ENCODE measurements around the gene NEDD9. TPM values are rescaled to one million over a fixed set of nuclear protein-coding genes. Genes with fewer than 3 reads are reported as not detected.

NEDD9 gene
- polyA plus RNA-seq, 3 donors: 18.2 to 35.9 (median 33.0) TPM

DNA sequence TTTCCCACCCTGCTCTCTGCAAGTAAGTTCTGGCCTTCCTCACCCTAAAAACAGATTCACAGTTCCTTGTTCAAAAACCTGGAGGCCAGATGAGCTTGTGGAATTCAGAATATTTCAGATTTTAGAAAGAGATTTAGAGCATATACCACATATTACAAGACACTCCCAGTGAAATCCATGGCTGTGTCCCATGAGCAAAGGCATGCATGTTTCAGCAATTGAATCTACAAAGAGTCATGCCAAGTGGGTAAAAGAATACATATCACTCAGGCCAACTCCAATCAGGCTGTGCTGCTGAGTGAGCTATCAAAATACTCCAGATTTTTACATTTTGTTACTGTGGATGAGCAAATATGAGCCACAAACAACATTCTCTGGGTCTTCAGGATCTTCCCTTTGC, 10.2 kb upstream of the NEDD9 start:
- Mint-ChIP-seq H3K36me3 (peaks cover 41 to 51% of the 10 kb centered on the region in 2 donors), H3K4me1 (no peaks in the 10 kb centered on the region)

DNA sequence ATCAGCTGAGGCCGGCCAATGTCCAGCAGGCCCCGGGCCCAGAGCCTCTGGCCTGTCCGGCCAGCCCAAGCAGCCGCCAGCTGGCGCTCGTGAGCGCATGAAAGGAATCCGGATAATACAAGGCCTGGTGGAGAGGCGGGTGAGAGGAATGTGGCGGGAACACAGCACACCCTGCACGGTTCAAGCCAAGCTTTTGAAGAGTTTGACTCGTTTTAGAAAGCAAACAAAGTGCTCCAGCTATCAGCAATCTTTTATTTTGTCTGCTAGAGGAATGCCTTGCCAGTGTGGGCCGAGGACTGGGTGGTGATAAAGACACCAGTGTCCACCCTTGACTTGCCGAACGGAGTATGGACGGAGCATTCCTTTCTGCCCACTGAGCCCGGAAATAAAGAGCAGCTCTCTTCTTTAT, 9.3 kb upstream of the NEDD9 start:
- intact Hi-C loops (cut with micrococcal nuclease): loop anchor here in 1 of 2 donors (10.0 kb wide), 1 partner anchor 53 kb away; no protein-coding TSS in a partner anchor
- over 99% methylated on average over 17 of the region's 17 CpGs for WGBS (ENCODE audit: insufficient coverage)
- H4K20me1 ChIP-seq (ENCODE audit: insufficient read depth, low read length): peaks cover 6% of the 10 kb centered on the region
- Mint-ChIP-seq H3K36me3 (peaks cover 36 to 50% of the 10 kb centered on the region in 2 donors), H3K4me1 (peaks cover 5% of the 10 kb centered on the region), H3K27me3 (ENCODE audit: low read depth in 3 of 3) (peaks cover 0 to 2% (median under 1%) of the 10 kb centered on the region in 3 donors), H3K9me3 (peaks cover 0 to 2% (median 0%) of the 10 kb centered on the region in 7 donors), H3K4me3 (no peak overlapping the region), H3K27ac (no peak overlapping the region)
- no peak overlapping the region for H3K4me2 ChIP-seq (replicated peaks; ENCODE audit: extremely low read depth, low read length, poor library complexity, severe bottlenecking)
- peaks cover 3 to 18% of the 10 kb centered on the region in 2 donors for H3K36me3 ChIP-seq (replicated peaks in 1 of 2; ENCODE audit: control insufficient read depth in 1 of 2, insufficient read depth in 2 of 2, low read length in 2 of 2)
- H3K4me3 ChIP-seq (replicated peaks in 1 of 3; ENCODE audit: low read depth in 2 of 3, low read length in 3 of 3): no peak overlapping the region
- H3K4me1 ChIP-seq (ENCODE audit: control insufficient read depth in 1 of 2, insufficient read depth in 2 of 2, low read length in 2 of 2): peaks cover 2 to 5% of the 10 kb centered on the region in 2 donors
- H3K9ac ChIP-seq (ENCODE audit: insufficient read depth, low read length, poor library complexity, severe bottlenecking): no peak overlapping the region
- no peaks in the 10 kb centered on the region for H3K79me2 ChIP-seq (ENCODE audit: insufficient read depth, low read length)
- TF ChIP-seq, protein P1, sequence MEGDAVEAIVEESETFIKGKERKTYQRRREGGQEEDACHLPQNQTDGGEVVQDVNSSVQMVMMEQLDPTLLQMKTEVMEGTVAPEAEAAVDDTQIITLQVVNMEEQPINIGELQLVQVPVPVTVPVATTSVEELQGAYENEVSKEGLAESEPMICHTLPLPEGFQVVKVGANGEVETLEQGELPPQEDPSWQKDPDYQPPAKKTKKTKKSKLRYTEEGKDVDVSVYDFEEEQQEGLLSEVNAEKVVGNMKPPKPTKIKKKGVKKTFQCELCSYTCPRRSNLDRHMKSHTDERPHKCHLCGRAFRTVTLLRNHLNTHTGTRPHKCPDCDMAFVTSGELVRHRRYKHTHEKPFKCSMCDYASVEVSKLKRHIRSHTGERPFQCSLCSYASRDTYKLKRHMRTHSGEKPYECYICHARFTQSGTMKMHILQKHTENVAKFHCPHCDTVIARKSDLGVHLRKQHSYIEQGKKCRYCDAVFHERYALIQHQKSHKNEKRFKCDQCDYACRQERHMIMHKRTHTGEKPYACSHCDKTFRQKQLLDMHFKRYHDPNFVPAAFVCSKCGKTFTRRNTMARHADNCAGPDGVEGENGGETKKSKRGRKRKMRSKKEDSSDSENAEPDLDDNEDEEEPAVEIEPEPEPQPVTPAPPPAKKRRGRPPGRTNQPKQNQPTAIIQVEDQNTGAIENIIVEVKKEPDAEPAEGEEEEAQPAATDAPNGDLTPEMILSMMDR (IDR thresholded peaks at IDR 0.05): no peak
- H3K27ac ChIP-seq (ENCODE audit: low read depth in 1 of 2, low read length in 2 of 2): no peak overlapping the region
- H2AFZ ChIP-seq (ENCODE audit: insufficient read depth, low read depth, low read length, poor library complexity, severe bottlenecking): no peak overlapping the region
- no peak for DNase-seq
- H3K27me3 ChIP-seq (ENCODE audit: control insufficient read depth in 2 of 2, insufficient read depth in 2 of 2, low read length in 2 of 2): no peaks in the 10 kb centered on the region
- H3K9me3 ChIP-seq (replicated peaks in 1 of 2; ENCODE audit: control insufficient read depth in 1 of 2, insufficient read depth in 1 of 2, low read length in 2 of 2): no peaks in the 10 kb centered on the region

More for the DNA sequence above, 10.2 kb upstream of the NEDD9 start:
- TF ChIP-seq, protein P1 (IDR thresholded peaks at IDR 0.05): no peak
- peaks cover 0 to 2% (median 0%) of the 10 kb centered on the region in 3 donors for H3K27me3 Mint-ChIP-seq (ENCODE audit: low read depth in 3 of 3)
- H3K4me3 Mint-ChIP-seq: no peak overlapping the region
- peaks cover 0 to 2% (median 0%) of the 10 kb centered on the region in 7 donors for H3K9me3 Mint-ChIP-seq
- Histone ChIP-seq H3K36me3 (replicated peaks in 1 of 2; ENCODE audit: control insufficient read depth in 1 of 2, insufficient read depth in 2 of 2, low read length in 2 of 2) (peaks cover 3 to 25% of the 10 kb centered on the region in 2 donors), H4K20me1 (ENCODE audit: insufficient read depth, low read length) (peaks cover 6% of the 10 kb centered on the region), H3K9me3 (replicated peaks in 1 of 2; ENCODE audit: control insufficient read depth in 1 of 2, insufficient read depth in 1 of 2, low read length in 2 of 2) (no peaks in the 10 kb centered on the region), H3K9ac (ENCODE audit: insufficient read depth, low read length, poor library complexity, severe bottlenecking) (no peak overlapping the region), H3K4me1 (ENCODE audit: control insufficient read depth in 1 of 2, insufficient read depth in 2 of 2, low read length in 2 of 2) (no peaks in the 10 kb centered on the region), H3K4me3 (replicated peaks in 1 of 3; ENCODE audit: low read depth in 2 of 3, low read length in 3 of 3) (no peak overlapping the region), H3K79me2 (ENCODE audit: insufficient read depth, low read length) (no peaks in the 10 kb centered on the region), H3K27ac (ENCODE audit: low read depth in 1 of 2, low read length in 2 of 2) (no peak overlapping the region), H3K4me2 (replicated peaks; ENCODE audit: extremely low read depth, low read length, poor library complexity, severe bottlenecking) (no peak overlapping the region), H2AFZ (ENCODE audit: insufficient read depth, low read depth, low read length, poor library complexity, severe bottlenecking) (no peak overlapping the region), H3K27me3 (ENCODE audit: control insufficient read depth in 2 of 2, insufficient read depth in 2 of 2, low read length in 2 of 2) (no peaks in the 10 kb centered on the region)
- DNase-seq: no peak
- intact Hi-C loops (cut with micrococcal nuclease): loop anchor here in 1 of 2 donors (10.0 kb wide), 1 partner anchor 52 kb away; no protein-coding TSS in a partner anchor
- peak overlapping the region in 2 of 7 donors; percentile 44 to 73 for H3K27ac Mint-ChIP-seq

Data from CD14-positive monocyte (primary cell).